Glomerular endothelial cell (primary cell): ENCODE data around the gene CDC40. TPM values are rescaled to one million over a fixed set of nuclear protein-coding genes. Genes with fewer than 3 reads are reported as not detected.
"Not testable (repeated sequence)": the region's sequence is repeated elsewhere in the genome, so short reads cannot be mapped to it uniquely, and the experiment has no call there.

Experiments used
- DNase-seq: peaks from one replicate; pipeline ENCODE4 v3.0.0-alpha.2; 2011; ENCODE audit warnings: low read depth, low spot score; ENCODE audit errors: extremely low read depth
- total RNA-seq: library from RNA; depleted of rRNA; stranded (reverse); fragments of >200 nt; gene quantifications from 2 replicates; pipeline ENCODE4 v1.2.3, GENCODE V29; 2015

Gene CDC40
- total RNA-seq, 1 donor from 2014 or later, result 15.5 TPM

GRCh38 chr6:110266996-110267395 lies 86.8 kb downstream of the CDC40 start:
- DNase-seq, result no peak

DNA sequence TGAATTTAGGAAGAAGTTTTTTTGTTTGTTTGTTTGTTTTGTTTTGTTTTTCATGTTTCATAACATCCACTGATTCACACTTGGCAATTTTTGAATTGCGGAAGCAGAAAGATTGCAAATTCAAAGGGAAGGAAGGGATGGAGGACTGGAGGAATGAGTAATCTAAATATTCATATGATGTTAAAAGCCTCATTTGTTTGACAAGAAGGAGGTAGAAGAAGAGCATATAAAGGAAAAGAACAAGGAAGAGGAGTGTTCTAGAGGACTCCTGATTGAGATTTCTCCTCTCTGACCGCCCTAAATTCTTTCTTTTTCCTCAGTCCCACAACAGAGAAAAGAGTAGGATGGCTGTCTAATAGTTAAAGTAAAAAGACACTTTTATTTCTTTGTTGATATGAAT lies 89.4 kb downstream of the CDC40 start:
- DNase-seq, result no peak

DNA sequence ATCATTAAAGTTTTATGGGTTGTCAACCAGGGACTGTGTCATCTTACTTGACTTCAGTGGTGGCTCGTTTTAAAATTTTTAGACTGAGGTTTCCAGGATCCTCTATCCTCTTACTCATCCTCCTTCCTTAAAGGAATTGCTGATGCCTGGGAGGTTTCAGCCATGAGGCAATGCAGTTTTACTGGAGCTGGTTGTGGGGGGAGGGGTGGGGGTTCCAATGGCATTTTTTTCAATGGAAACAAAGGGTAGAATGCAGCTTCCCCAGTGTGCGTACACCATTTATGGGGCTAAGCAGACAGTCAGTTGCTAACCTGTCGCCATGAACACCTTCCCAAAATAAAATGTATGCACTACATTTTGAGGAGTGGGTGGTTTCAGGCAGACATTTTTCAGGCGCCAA lies 89.9 kb downstream of the CDC40 start:
- DNase-seq, result no peak

DNA sequence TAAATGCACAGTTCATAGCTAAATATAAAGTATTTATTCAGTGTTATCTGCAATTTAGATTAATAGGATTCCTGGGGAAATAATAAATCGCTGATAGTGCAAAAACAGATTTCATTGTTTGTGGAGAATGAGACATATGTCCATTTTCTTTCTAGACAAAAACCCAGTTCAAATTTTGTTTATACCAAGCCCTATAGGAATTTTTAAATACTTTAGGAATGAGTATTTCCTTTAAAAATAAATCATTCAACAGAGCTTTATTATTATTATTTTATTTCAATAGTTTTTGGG lies 91.5 kb downstream of the CDC40 start:
- DNase-seq, result no peak

- not testable (repeated sequence) for DNase-seq
These were observed 92.6 kb downstream of the CDC40 start for GRCh38 chr6:110272781-110273180.

DNA sequence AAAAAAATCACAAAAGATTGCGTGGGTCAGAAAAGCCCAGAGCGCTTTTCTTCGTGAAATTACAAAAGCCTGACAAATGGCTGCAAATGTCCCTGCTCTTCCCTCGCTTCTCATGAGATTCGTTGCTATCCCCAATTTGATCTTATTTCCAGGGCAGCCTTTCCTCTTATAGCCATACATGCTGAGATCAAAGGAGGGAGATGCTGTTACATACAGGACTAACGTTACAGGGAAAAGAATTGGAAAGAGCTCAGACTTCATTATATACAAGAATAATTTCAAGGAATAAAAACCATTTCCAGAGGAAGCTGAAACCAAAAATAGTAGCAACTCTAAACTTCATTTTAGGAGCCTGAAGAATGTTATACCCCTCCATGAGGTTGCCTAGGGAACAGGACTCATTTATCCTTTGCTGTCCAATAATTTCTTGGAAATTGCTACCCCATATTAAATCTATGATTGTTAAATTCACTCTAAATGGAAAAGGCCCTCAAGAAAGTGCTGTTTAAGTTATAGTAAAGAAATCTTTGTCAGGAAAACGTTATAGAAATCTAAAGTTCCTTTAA lies 97.0 kb downstream of the CDC40 start:
- no peak for DNase-seq

Other genes starting within 250 kb of the CDC40 start
- not detected in 2 replicates for gene GPR6, start 202.1 kb upstream of the CDC40 start, total RNA-seq
- 25.6 and 30.4 TPM in 2 replicates for gene WASF1, start 757 bp upstream of the CDC40 start, total RNA-seq
- gene METTL24, start 177.9 kb downstream of the CDC40 start, total RNA-seq, result 0.82 TPM in 1 of 2 replicates, not detected in the other
- gene DDO, start 235.1 kb downstream of the CDC40 start, total RNA-seq, result 0.53 and 2.0 TPM in 2 replicates